Esophagus squamous epithelium (tissue), 4 donors: ENCODE measurements around the gene GSG1L.

Source experiments
- CTCF ChIP-seq, 6 experiments: fragments of 450-650 bp in 4 of 6; fragments of 200-600 bp in 2 of 6; sonication (generic) in 2 of 6; IDR thresholded peaks; one replicate each; pipeline ENCODE4 v1.5.1; 2016 to 2019; ENCODE audit warnings: antibody characterized with exemption in 6 of 6, mild to moderate bottlenecking in 4 of 6, moderate library complexity in 4 of 6
- POLR2A ChIP-seq, 4 donors: fragments of 450-650 bp; IDR thresholded peaks; one replicate each; pipeline ENCODE4 v1.6.1; 2017; ENCODE audit warnings: antibody characterized with exemption in 4 of 4, mild to moderate bottlenecking in 4 of 4, moderate library complexity in 3 of 4

GRCh38 chr16:27778926-27779570 lies 284.5 kb downstream of the GSG1L start:
- TF ChIP-seq CTCF (IDR thresholded peaks at IDR 0.05) = no peak
- TF ChIP-seq POLR2A (IDR thresholded peaks at IDR 0.05) = no peak
